K562 (cell line): ENCODE results near the gene CCM2. TPM values are rescaled to one million over a fixed set of nuclear protein-coding genes. Genes with fewer than 3 reads are reported as not detected.

Experiments
- ATAC-seq: fragments of 200-7000 bp; cut with Tn5 transposase; 3 replicates; pipeline ENCODE4 v1.9.1; 2020; ENCODE audit warnings: moderate library complexity
- BruUV-seq: library from RNA; stranded (reverse); fragments of 400-500 nt; replicated peaks from 2 replicates; lab custom pipeline; 2021; lab: Mats Ljungman, UMichigan
- CTCF ChIA-PET: fragments of 300-600 bp; formaldehyde crosslinking; extraction: SDS; loops from one replicate; lab custom pipeline; 2021; ENCODE audit warnings: low intra/inter-chr PET ratio; lab: Yijun Ruan, JAX
- POLR2A ChIA-PET: fragments of 300-600, 350-650 bp; sonication (Branson Sonifier 250); formaldehyde crosslinking; extraction: SDS; loops from one replicate; lab custom pipeline; 2021; ENCODE audit warnings: antibody characterized with exemption, inconsistent platforms; lab: Yijun Ruan, JAX
- DNase-seq, 4 experiments: peaks; one replicate each; pipeline versions ENCODE4 v3.0.0 to v3.0.0-alpha.2; 2011 to 2018; ENCODE audit warnings: low spot score in 3 of 4, mixed read lengths in 3 of 4; ENCODE audit errors: extremely low read depth in 1 of 4
- FAIRE-seq: peaks from 2 replicates; lab custom pipeline; 2011; peaks lifted over from hg19 to GRCh38; lab: Jason Lieb, UNC
- H2AFZ ChIP-seq: 2 replicates; pipeline ENCODE4 v1.6.0; 2011; ENCODE audit warnings: low read depth, low read length, control low read depth, inconsistent platforms
- H3K27ac ChIP-seq: fragments of 200-600 bp; 3 replicates; pipeline ENCODE4 v1.8.0; 2011; ENCODE audit warnings: low read depth, mild to moderate bottlenecking, control low read depth, inconsistent platforms, low read length, moderate library complexity, mixed read lengths; ENCODE audit errors: extremely low read depth
- H3K27me3 ChIP-seq, 2 experiments: fragments of 300-600 bp in 1 of 2; 2 replicates in 1 of 2; 3 replicates in 1 of 2; pipeline versions ENCODE4 v1.6.0 to v1.8.0; 2011; ENCODE audit warnings: inconsistent platforms in 2 of 2, low read length in 2 of 2, mild to moderate bottlenecking in 1 of 2, mixed read lengths in 1 of 2, moderate library complexity in 1 of 2; ENCODE audit not compliant: control insufficient read depth in 2 of 2, insufficient read depth in 2 of 2
- H3K36me3 ChIP-seq: fragments of 300-600 bp; 3 replicates; pipeline ENCODE4 v1.8.0; 2011; ENCODE audit warnings: mild to moderate bottlenecking, low read length, inconsistent platforms; ENCODE audit not compliant: control insufficient read depth, insufficient read depth
- H3K4me1 ChIP-seq, 2 experiments: fragments of 200-600 bp in 1 of 2; replicated peaks in 1 of 2; 2 replicates in 1 of 2; 3 replicates in 1 of 2; pipeline versions ENCODE4 v1.5.1 to v1.8.0; 2011; ENCODE audit warnings: inconsistent platforms in 2 of 2, low read length in 2 of 2, mild to moderate bottlenecking in 1 of 2, mixed read lengths in 1 of 2, moderate library complexity in 1 of 2; ENCODE audit not compliant: control insufficient read depth in 2 of 2, insufficient read depth in 2 of 2
- H3K4me2 ChIP-seq: 2 replicates; pipeline ENCODE4 v1.6.1; 2011; ENCODE audit warnings: low read length, control low read depth, inconsistent platforms, mixed read lengths; ENCODE audit not compliant: insufficient read depth
- H3K4me3 ChIP-seq: fragments of 200-600 bp; sonication (generic), shearing (Covaris generic); 2 replicates; pipeline ENCODE4 v1.5.1; 2016; ENCODE audit warnings: control low read depth, inconsistent platforms
- H3K79me2 ChIP-seq: fragments of 200-600 bp; 3 replicates; pipeline ENCODE4 v1.8.0; 2011; ENCODE audit warnings: low read length, inconsistent platforms; ENCODE audit not compliant: control insufficient read depth, insufficient read depth
- H3K9ac ChIP-seq, 2 experiments: 2 replicates each; pipeline versions ENCODE4 v1.6.0 to v1.6.1; 2011; ENCODE audit warnings: low read depth in 2 of 2, low read length in 2 of 2, control low read depth in 1 of 2, inconsistent platforms in 1 of 2, mild to moderate bottlenecking in 1 of 2, mixed read lengths in 1 of 2; ENCODE audit not compliant: insufficient read depth in 1 of 2
- H3K9me1 ChIP-seq: one replicate; pipeline ENCODE4 v1.6.0; 2011; ENCODE audit warnings: inconsistent platforms, mild to moderate bottlenecking, low read length, moderate library complexity; ENCODE audit not compliant: control insufficient read depth, insufficient read depth
- H3K9me3 ChIP-seq: replicated peaks from 2 replicates; pipeline ENCODE4 v1.5.1; 2011; ENCODE audit warnings: low read depth, low read length, inconsistent platforms; ENCODE audit not compliant: control insufficient read depth, insufficient read depth
- H4K20me1 ChIP-seq: replicated peaks from 2 replicates; pipeline ENCODE4 v1.6.1; 2011; ENCODE audit warnings: low read length, inconsistent platforms, mixed read lengths; ENCODE audit not compliant: control insufficient read depth, insufficient read depth
- ATF3 ChIP-seq, 2 experiments: fragments of 450-650 bp in 1 of 2; sonication (generic) in 1 of 2; formaldehyde crosslinking in 1 of 2; IDR thresholded peaks in 1 of 2; conservative IDR thresholded peaks in 1 of 2; 2 replicates each; pipeline versions ENCODE4 v1.6.1 to v1.8.1; 2016 to 2023; ENCODE audit warnings: mild to moderate bottlenecking in 2 of 2, moderate library complexity in 2 of 2, inconsistent platforms in 1 of 2, missing genetic modification reagents in 1 of 2
- EP400 ChIP-seq: fragments of 450-650 bp; IDR thresholded peaks from 2 replicates; pipeline ENCODE4 v1.6.1; 2017; ENCODE audit warnings: antibody characterized with exemption, mild to moderate bottlenecking, moderate library complexity
- FOSL1 ChIP-seq: fragments of 200-800 bp; sonication (Bioruptor generic); conservative IDR thresholded peaks from 2 replicates; pipeline ENCODE4 v1.6.1; 2016; ENCODE audit warnings: missing genetic modification characterization, missing compliant biosample characterization
- HDAC1 ChIP-seq, 2 experiments: fragments of 450-650 bp; IDR thresholded peaks; 2 replicates each; pipeline ENCODE4 v1.6.1; 2016 to 2017; ENCODE audit warnings: inconsistent platforms in 1 of 2, mild to moderate bottlenecking in 1 of 2, moderate library complexity in 1 of 2
- HMBOX1 ChIP-seq: sonication (generic); IDR thresholded peaks from 2 replicates; pipeline ENCODE4 v1.6.1; 2016
- MAFG ChIP-seq: fragments of 450-650 bp; conservative IDR thresholded peaks from 2 replicates; pipeline ENCODE4 v1.6.1; 2016; ENCODE audit warnings: missing genetic modification characterization, missing compliant biosample characterization
- MEF2D ChIP-seq: conservative IDR thresholded peaks from 2 replicates; pipeline ENCODE4 v1.6.1; 2016; ENCODE audit warnings: low read depth, missing genetic modification characterization, missing compliant biosample characterization
- NFE2 ChIP-seq: IDR thresholded peaks from 2 replicates; pipeline ENCODE4 v1.6.1; 2014; ENCODE audit warnings: antibody characterized with exemption, low read depth
- NR2C2 ChIP-seq, 2 experiments: fragments of 200-800 bp in 1 of 2; sonication (Bioruptor generic) in 1 of 2; sonication (generic) in 1 of 2; formaldehyde crosslinking in 1 of 2; IDR thresholded peaks; 2 replicates each; pipeline versions ENCODE4 v1.6.1 to v1.8.0; 2016 to 2022; ENCODE audit warnings: mild to moderate bottlenecking in 1 of 2, missing compliant biosample characterization in 1 of 2, missing genetic modification characterization in 1 of 2, missing genetic modification reagents in 1 of 2
- PHF21A ChIP-seq: fragments of 450-650 bp; IDR thresholded peaks from 2 replicates; pipeline ENCODE4 v1.6.1; 2017; ENCODE audit warnings: low read depth, borderline replicate concordance
- RCOR1 ChIP-seq, 2 experiments: IDR thresholded peaks; 2 replicates each; pipeline ENCODE4 v1.6.1; 2012; ENCODE audit warnings: low read depth in 2 of 2, low read length in 2 of 2, borderline replicate concordance in 1 of 2, improper control_type of control experiment in 1 of 2
- SMARCE1 ChIP-seq: fragments of 450-650 bp; IDR thresholded peaks from 2 replicates; pipeline ENCODE4 v1.7.1; 2016; ENCODE audit warnings: mild to moderate bottlenecking
- SOX6 ChIP-seq: fragments of 450-650 bp; IDR thresholded peaks from 2 replicates; pipeline ENCODE4 v1.6.1; 2014; ENCODE audit warnings: mild to moderate bottlenecking
- SP1 ChIP-seq: sonication (generic); formaldehyde crosslinking; IDR thresholded peaks from 2 replicates; pipeline ENCODE4 v1.8.1; 2022; ENCODE audit warnings: mild to moderate bottlenecking, missing genetic modification reagents
- ZNF395 ChIP-seq: fragments of 200-800 bp; sonication (Bioruptor generic); IDR thresholded peaks from 2 replicates; pipeline ENCODE4 v1.6.1; 2017; ENCODE audit warnings: missing genetic modification characterization, missing compliant biosample characterization
- ZNF668 ChIP-seq: fragments of 250-450 bp; sonication (Bioruptor Pico); IDR thresholded peaks from 2 replicates; pipeline ENCODE4 v1.8.0; 2022; ENCODE audit warnings: mild to moderate bottlenecking, inconsistent platforms
- ZNF695 ChIP-seq: fragments of 450-650 bp; formaldehyde crosslinking; IDR thresholded peaks from 2 replicates; pipeline ENCODE4 v1.4.0; 2020; ENCODE audit warnings: mild to moderate bottlenecking, moderate library complexity
- WGBS: fragments of 100-300 bp; shearing (Covaris generic); methylation state at CpG from one replicate; pipeline ENCODE4 v1.1.6; 2016; ENCODE audit warnings: low coverage, mixed read lengths; ENCODE audit not compliant: insufficient coverage; ENCODE audit errors: missing lambda C conversion rate; 5-methylcytosine and 5-hydroxymethylcytosine counted together
- in situ Hi-C: fragments of 300-500 bp; cut with MboI; formaldehyde crosslinking; loops from 4 replicates; pipeline ENCODE4 v1.15.0; 2018; ENCODE audit warnings: inconsistent platforms, mixed read lengths
- intact Hi-C: fragments of 100-400 bp; cut with micrococcal nuclease; formaldehyde crosslinking; loops from 2 replicates; pipeline ENCODE4 v1.14.2; 2022
- polyA plus RNA-seq, 8 experiments: library from polyadenylated mRNA; depleted of rRNA in 4 of 8; stranded (reverse) in 5 of 8; unstranded in 3 of 8; fragments of >200 nt; fragmentation: Nextera tagmentation in 2 of 8; fragmentation: Illumina TruSeq in 1 of 8; extraction: Ambion mirVana in 2 of 8; extraction: Trizol in 1 of 8; gene quantifications; 2 replicates each; pipeline versions ENCODE4 v1.2.1 to v1.2.3, GENCODE V29; 2011 to 2014; ENCODE audit warnings: inconsistent platforms in 1 of 8, missing spikeins in 1 of 8
- total RNA-seq, 7 experiments: library from RNA; depleted of rRNA in 6 of 7; stranded (reverse); fragments of >200 nt in 6 of 7; fragmentation: Illumina TruSeq in 2 of 7; extraction: Trizol in 2 of 7; gene quantifications; 2 replicates each; pipeline versions ENCODE4 v1.2.1 to v1.2.3, GENCODE V29; 2011 to 2021; ENCODE audit warnings: low replicate concordance in 1 of 7

CCM2 gene
- total and polyA plus RNA-seq, 9 of the 15 experiments (the other 6 are each of a cell fraction or from before 2014, with no cell fraction given) = 0.41 to 38.6 (median 25.9) TPM

GRCh38 chr7:44990109-44991023, 9.6 kb upstream of the CCM2 start:
- ATAC-seq (no peak), DNase-seq (no peak), FAIRE-seq (no peak)
- Histone ChIP-seq H3K4me1 (peaks cover 24 to 45% of the 10 kb centered on the region in 2 experiments), H3K4me3 (no peak overlapping the region), H3K79me2 (peaks cover 23% of the 10 kb centered on the region), H2AFZ (no peak overlapping the region), H3K9ac (no peak overlapping the region), H3K36me3 (peaks cover 10% of the 10 kb centered on the region), H3K27ac (no peak overlapping the region), H3K9me1 (no peaks in the 10 kb centered on the region), H4K20me1 (peaks cover under 1% of the 10 kb centered on the region; the same call in 1 of the 2 replicates), H3K27me3 (no peaks in the 10 kb centered on the region), H3K9me3 (no peaks in the 10 kb centered on the region), H3K4me2 (no peak overlapping the region; the same call in 1 of the 2 replicates)
- POLR2A ChIA-PET = interaction anchor here (0.6 to 2.6 kb wide), 7 partner anchors 8 to 588 kb away, joined by 3 to 11 read pairs (median 4); partner anchors contain the start of gene CCM2
- intact Hi-C loops (no loop called here), in situ Hi-C loops (no loop called here)
- CTCF ChIA-PET = no interaction called here
- 41% methylated on average over 9 of the region's 9 CpGs for WGBS
- no TSS peak for BruUV-seq
- TF ChIP-seq ZNF668 (CRISPR knock-in tag) (no peak), PHF21A (peak; percentile 70; the same call in 1 of the 2 replicates), SOX6 (peak; percentile 86), ZNF395 (CRISPR knock-in tag) (peak; percentile 36; the same call in 1 of the 2 replicates), SMARCE1 (0 out of 2 replicates have a peak, but pooled peaks have one; percentile 12), HDAC1 (IDR thresholded peaks at IDR 0.05) (peak in 1 of 2 experiments; percentile 63; a peak in 2 of 4 replicates), SP1 (CRISPR knock-in tag) (no peak), MAFG (tag) (peak; percentile 61), FOSL1 (peak; percentile 64), NFE2 (peak; percentile 48; the same call in 1 of the 2 replicates), HMBOX1 (0 out of 2 replicates have a peak, but pooled peaks have one; percentile 38), MEF2D (tag) (peak; percentile 94), RCOR1 (IDR thresholded peaks at IDR 0.05; ENCODE audit: borderline replicate concordance in 1 of 2, low read depth in 2 of 2, low read length in 2 of 2) (peak; percentile 70 to 86; a peak in 3 of 4 replicates), ATF3 (IDR thresholded peaks at IDR 0.05) (peak; percentile 15; the same call in 1 of the 2 replicates), ATF3 (CRISPR knock-in tag; conservative IDR thresholded peaks at IDR 0.05) (no peak), NR2C2 (CRISPR knock-in tag; IDR thresholded peaks at IDR 0.05) (no peak), NR2C2 (tag; IDR thresholded peaks at IDR 0.05) (0 out of 2 replicates have a peak, but pooled peaks have one; percentile 4), EP400 (0 out of 2 replicates have a peak, but pooled peaks have one; percentile 23), ZNF695 (no peak)
